ENCODE results near the gene MAGI3.

MAGI3 gene

GRCh38 chr1:113373644-113374043, 16.7 kb upstream of the MAGI3 start:
- no peak for TF ChIP-seq CTCF (conservative IDR thresholded peaks at IDR 0.05; ENCODE audit: low read depth, low read length)
- H3K4me3 ChIP-seq (ENCODE audit: low read length), result no peak overlapping the region
- DNase-seq (ENCODE audit: low read depth), result no peak

- TF ChIP-seq CTCF (conservative IDR thresholded peaks at IDR 0.05; ENCODE audit: low read depth, low read length), result no peak
- H3K4me3 ChIP-seq (ENCODE audit: low read length), result no peak overlapping the region
- DNase-seq (ENCODE audit: low read depth), result no peak
Measured at GRCh38 chr1:113375878-113376277, 14.4 kb upstream of the MAGI3 start.

GRCh38 chr1:113380075-113380474, 10.2 kb upstream of the MAGI3 start:
- no peak for TF ChIP-seq CTCF (conservative IDR thresholded peaks at IDR 0.05; ENCODE audit: low read depth, low read length)
- DNase-seq (ENCODE audit: low read depth), result no peak
- H3K4me3 ChIP-seq (ENCODE audit: low read length), result no peak overlapping the region

- no peak for DNase-seq (ENCODE audit: low read depth)
- TF ChIP-seq CTCF (conservative IDR thresholded peaks at IDR 0.05; ENCODE audit: low read depth, low read length), result no peak
- no peak overlapping the region for H3K4me3 ChIP-seq (ENCODE audit: low read length)
Measured at GRCh38 chr1:113388017-113388620, 2.2 kb upstream of the MAGI3 start.

GRCh38 chr1:113388621-113389358, 1.5 kb upstream of the MAGI3 start:
- DNase-seq (ENCODE audit: low read depth), result no peak
- TF ChIP-seq CTCF (conservative IDR thresholded peaks at IDR 0.05; ENCODE audit: low read depth, low read length), result no peak
- peak overlapping the region; percentile 78 for H3K4me3 ChIP-seq (ENCODE audit: low read length)

GRCh38 chr1:113389359-113389952, 859 bp upstream of the MAGI3 start:
- TF ChIP-seq CTCF (conservative IDR thresholded peaks at IDR 0.05; ENCODE audit: low read depth, low read length), result no peak
- peak overlapping the region; percentile 78 for H3K4me3 ChIP-seq (ENCODE audit: low read length)
- DNase-seq (ENCODE audit: low read depth), result no peak
